B cell (primary cell): Measurements from ENCODE around the gene ADAMTSL2.

ENCODE experiments used
- CTCF ChIP-seq: fragments of 200-600 bp; IDR thresholded peaks from one replicate; pipeline ENCODE4 v1.8.0; 2022; ENCODE audit warnings: antibody characterized with exemption, mild to moderate bottlenecking
- EZH2 ChIP-seq: IDR thresholded peaks from 2 replicates; pipeline ENCODE4 v1.6.1; 2012; ENCODE audit warnings: borderline replicate concordance, low read depth, mild to moderate bottlenecking, moderate library complexity, low read length; ENCODE audit not compliant: insufficient read depth, poor library complexity, severe bottlenecking

DNA sequence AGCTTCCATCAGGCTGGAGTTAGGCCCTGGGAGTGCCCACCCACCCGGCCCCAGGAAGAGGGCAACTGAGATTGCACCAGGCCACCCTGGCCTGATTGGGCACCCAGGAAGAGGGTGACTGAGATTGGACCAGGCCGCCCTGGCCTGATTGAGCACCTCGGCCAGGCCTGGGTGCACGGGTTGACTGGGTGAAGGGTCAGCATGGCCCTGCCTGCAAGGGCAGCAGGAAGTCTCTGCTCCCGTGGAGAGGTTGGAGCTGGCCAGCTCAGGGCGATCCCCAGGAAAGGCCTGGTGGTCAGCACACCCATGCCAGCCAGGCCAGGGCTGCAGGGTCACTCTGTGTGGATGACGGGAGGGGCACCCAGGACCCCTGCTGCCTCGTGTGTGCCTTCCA, 11.8 kb downstream of the ADAMTSL2 start:
- no peak for TF ChIP-seq CTCF
- no peak for TF ChIP-seq EZH2
